Brain microvascular endothelial cell (primary cell): Measurements from ENCODE around the gene PADI3.
"Not testable (repeated sequence)": the region's sequence is repeated elsewhere in the genome, so short reads cannot be mapped to it uniquely, and the experiment has no call there.

Experiments used
- DNase-seq: peaks from one replicate; pipeline ENCODE4 v3.0.0-alpha.2; 2020
- H3K27ac ChIP-seq: fragments of 250-450 bp; sonication (Bioruptor Pico); 2 replicates; pipeline ENCODE4 v1.5.1; 2020; ENCODE audit warnings: mild to moderate bottlenecking, moderate library complexity
- H3K27me3 ChIP-seq: fragments of 250-450 bp; sonication (Bioruptor Pico); replicated peaks from 2 replicates; pipeline ENCODE4 v1.5.1; 2020; ENCODE audit warnings: mild to moderate bottlenecking
- H3K36me3 ChIP-seq: fragments of 250-450 bp; sonication (Bioruptor Pico); replicated peaks from 2 replicates; pipeline ENCODE4 v1.5.1; 2020; ENCODE audit warnings: mild to moderate bottlenecking
- H3K4me3 ChIP-seq: 2 replicates; pipeline ENCODE4 v1.5.1; 2011; ENCODE audit warnings: low read depth, mild to moderate bottlenecking, control low read depth, low read length, moderate library complexity
- in situ Hi-C: cut with HindIII; loops from 2 replicates; pipeline ENCODE4 v1.10.0; 2017; ENCODE audit warnings: low sequenced_read_pairs, low pct_ligation_motif_present
- TF ChIP-seq, protein P1 (sequence below): IDR thresholded peaks from 2 replicates; pipeline ENCODE4 v1.5.1; 2011; ENCODE audit warnings: low read depth, mild to moderate bottlenecking, moderate library complexity, low read length, control low read depth, inconsistent platforms; ENCODE audit errors: missing control alignments

The PADI3 gene

DNA sequence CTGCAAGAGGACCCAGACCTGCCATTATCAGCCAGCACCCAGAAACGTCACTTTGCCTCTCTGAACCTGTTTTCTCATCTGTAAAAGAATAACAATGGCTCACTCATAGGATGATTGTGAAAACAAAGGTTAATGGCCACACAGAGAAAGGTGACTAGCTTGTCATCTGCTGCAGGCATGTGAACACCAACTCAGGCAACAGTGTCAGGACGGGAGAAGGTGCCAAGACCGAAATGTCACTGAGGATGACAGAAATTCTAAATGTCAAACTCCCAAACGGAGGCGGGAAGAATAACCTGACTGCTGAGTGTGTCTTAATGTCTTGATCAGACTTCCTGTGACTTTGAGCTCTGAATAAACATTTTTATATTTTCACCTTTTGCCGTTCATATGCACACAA lies 69.4 kb downstream of the PADI3 start:
- Histone ChIP-seq H3K27ac (no peak overlapping the region), H3K27me3 (no peaks in the 10 kb centered on the region), H3K4me3 (no peak overlapping the region), H3K36me3 (no peaks in the 10 kb centered on the region)
- TF ChIP-seq, protein P1, sequence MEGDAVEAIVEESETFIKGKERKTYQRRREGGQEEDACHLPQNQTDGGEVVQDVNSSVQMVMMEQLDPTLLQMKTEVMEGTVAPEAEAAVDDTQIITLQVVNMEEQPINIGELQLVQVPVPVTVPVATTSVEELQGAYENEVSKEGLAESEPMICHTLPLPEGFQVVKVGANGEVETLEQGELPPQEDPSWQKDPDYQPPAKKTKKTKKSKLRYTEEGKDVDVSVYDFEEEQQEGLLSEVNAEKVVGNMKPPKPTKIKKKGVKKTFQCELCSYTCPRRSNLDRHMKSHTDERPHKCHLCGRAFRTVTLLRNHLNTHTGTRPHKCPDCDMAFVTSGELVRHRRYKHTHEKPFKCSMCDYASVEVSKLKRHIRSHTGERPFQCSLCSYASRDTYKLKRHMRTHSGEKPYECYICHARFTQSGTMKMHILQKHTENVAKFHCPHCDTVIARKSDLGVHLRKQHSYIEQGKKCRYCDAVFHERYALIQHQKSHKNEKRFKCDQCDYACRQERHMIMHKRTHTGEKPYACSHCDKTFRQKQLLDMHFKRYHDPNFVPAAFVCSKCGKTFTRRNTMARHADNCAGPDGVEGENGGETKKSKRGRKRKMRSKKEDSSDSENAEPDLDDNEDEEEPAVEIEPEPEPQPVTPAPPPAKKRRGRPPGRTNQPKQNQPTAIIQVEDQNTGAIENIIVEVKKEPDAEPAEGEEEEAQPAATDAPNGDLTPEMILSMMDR = no peak
- DNase-seq = no peak
- in situ Hi-C loops = no loop called here

DNA sequence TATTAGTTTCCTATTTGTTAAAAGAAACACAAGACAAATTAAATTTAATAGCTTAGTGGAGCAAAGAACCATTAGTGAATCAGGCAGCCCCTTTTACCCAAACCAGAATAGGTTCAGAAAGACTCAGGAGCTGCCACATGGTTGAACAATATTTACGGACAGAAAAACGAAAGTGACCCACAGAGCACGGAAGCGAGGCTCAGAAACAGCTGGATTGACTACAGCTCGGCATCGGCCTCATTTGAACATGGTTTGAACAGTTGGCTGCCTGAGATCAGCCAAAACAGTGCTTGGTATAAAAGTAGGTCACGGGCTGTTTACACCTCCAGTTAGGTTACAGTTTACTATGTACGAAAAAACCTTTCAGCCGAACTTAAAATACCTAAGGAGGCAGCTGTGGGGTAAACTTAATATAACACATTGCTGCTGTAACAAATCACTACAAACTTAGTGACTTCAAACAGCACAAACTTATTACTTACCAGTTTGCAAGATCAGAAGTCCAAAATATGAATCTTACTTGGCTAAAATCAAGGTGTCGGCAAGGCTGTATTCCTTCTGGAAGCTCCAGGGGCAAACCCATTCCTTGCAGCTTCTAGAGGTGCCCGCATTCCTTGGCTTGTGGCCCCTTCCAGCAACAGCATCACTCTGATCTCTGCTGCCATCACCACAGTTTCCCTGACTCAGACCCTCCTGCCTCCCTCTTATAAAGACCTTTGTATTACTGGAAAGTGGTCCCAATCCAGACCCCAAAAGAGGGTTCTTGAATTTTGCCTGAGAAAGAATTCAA lies 70.9 kb downstream of the PADI3 start:
- DNase-seq = no peak
- in situ Hi-C loops = no loop called here
- Histone ChIP-seq H3K27ac (no peak overlapping the region), H3K27me3 (no peaks in the 10 kb centered on the region), H3K4me3 (no peak overlapping the region), H3K36me3 (no peaks in the 10 kb centered on the region)
- TF ChIP-seq, protein P1 = no peak

DNA sequence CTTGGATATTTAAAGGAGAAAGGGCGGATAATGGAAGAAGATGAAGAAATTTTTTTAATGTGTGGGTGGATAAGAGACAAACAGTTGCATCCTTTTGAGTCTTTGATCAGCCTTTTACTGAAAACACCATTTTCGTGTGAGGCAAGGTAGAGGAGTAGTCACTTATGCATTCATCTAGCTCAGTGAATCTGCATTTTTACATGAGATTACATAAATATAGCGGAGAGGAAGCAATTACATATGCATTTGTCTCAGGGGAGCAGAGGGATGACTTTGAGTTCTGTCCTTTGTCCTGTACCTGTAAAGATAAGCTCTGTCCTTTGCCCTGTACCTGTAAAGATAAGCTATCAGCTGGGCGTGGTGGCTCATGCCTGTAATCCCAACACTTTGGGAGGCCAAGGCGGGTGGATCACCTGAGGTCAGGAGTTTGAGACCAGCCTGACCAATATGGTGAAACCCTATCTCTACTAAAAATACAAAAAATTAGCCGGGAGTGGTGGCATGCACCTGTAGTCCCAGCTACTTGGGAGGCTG lies 73.0 kb downstream of the PADI3 start:
- H3K36me3 ChIP-seq, H3K4me3 ChIP-seq, H3K27ac ChIP-seq, in situ Hi-C loops, DNase-seq, H3K27me3 ChIP-seq: not testable (repeated sequence)

- Histone ChIP-seq H3K27ac (no peak overlapping the region), H3K27me3 (no peaks in the 10 kb centered on the region), H3K36me3 (no peaks in the 10 kb centered on the region), H3K4me3 (no peak overlapping the region)
- TF ChIP-seq, protein P1 = no peak
- DNase-seq = no peak
- in situ Hi-C loops = no loop called here
Measured at GRCh38 chr1:17328855-17329254, 80.0 kb downstream of the PADI3 start.

- Histone ChIP-seq H3K4me3 (no peak overlapping the region), H3K36me3 (no peaks in the 10 kb centered on the region)
Measured at GRCh38 chr1:17329610-17330009, 80.7 kb downstream of the PADI3 start.

GRCh38 chr1:17330856-17331255 lies 82.0 kb downstream of the PADI3 start:
- in situ Hi-C loops = no loop called here
- no peak for DNase-seq
- no peak overlapping the region for H3K27ac ChIP-seq

More at GRCh38 chr1:17329610-17330009, 80.7 kb downstream of the PADI3 start:
- Histone ChIP-seq H3K27me3 (no peaks in the 10 kb centered on the region), H3K27ac (no peak overlapping the region)
- TF ChIP-seq, protein P1 = no peak
- in situ Hi-C loops = no loop called here
- DNase-seq = no peak

More at GRCh38 chr1:17330856-17331255, 82.0 kb downstream of the PADI3 start:
- Histone ChIP-seq H3K36me3 (no peaks in the 10 kb centered on the region), H3K27me3 (no peaks in the 10 kb centered on the region), H3K4me3 (no peak overlapping the region)
- TF ChIP-seq, protein P1 = no peak
